Thoracic aorta (tissue), 2 donors: ENCODE measurements around the gene FHDC1. TPM values are rescaled to one million over a fixed set of nuclear protein-coding genes. Genes with fewer than 3 reads are reported as not detected.

Experiments
- ATAC-seq: fragments of 150-250 bp; one replicate; pipeline ENCODE4 v1.8.0; 2017; ENCODE audit warnings: low read depth; ENCODE audit not compliant: insufficient number of reproducible peaks, low FRiP score
- DNase-seq: peaks from one replicate; pipeline ENCODE4 v3.0.0-alpha.2; 2020; ENCODE audit warnings: low spot score
- H3K27ac ChIP-seq, 2 donors: fragments of 200-600 bp; sonication (generic); 1 replicate in 1 of 2; 2 replicates in 1 of 2; pipeline ENCODE4 v1.5.1; 2016; ENCODE audit warnings: mild to moderate bottlenecking in 2 of 2, moderate library complexity in 2 of 2
- H3K27me3 ChIP-seq: fragments of 200-600 bp; sonication (generic); replicated peaks from 2 replicates; pipeline ENCODE4 v1.6.0; 2016; ENCODE audit warnings: mild to moderate bottlenecking; ENCODE audit not compliant: insufficient read depth
- H3K36me3 ChIP-seq: fragments of 200-600 bp; sonication (generic); one replicate; pipeline ENCODE4 v1.5.1; 2016
- H3K4me1 ChIP-seq, 2 donors: fragments of 200-600 bp; sonication (generic); 1 replicate in 1 of 2; 2 replicates in 1 of 2; pipeline versions ENCODE4 v1.5.1 to v1.6.0; 2016; ENCODE audit warnings: low read depth in 2 of 2, mild to moderate bottlenecking in 1 of 2; ENCODE audit not compliant: control insufficient read depth in 1 of 2
- H3K4me3 ChIP-seq: fragments of 200-600 bp; sonication (generic); 2 replicates; pipeline ENCODE4 v1.5.1; 2016; ENCODE audit warnings: mild to moderate bottlenecking
- H3K9me3 ChIP-seq: fragments of 200-600 bp; sonication (generic); 2 replicates; pipeline ENCODE4 v1.5.1; 2016
- CTCF ChIP-seq: fragments of 200-600 bp; sonication (generic); IDR thresholded peaks from one replicate; pipeline ENCODE4 v1.5.1; 2019; ENCODE audit warnings: antibody characterized with exemption
- total RNA-seq, 2 donors: library from RNA; depleted of rRNA; stranded (reverse); fragments of >200 nt; gene quantifications; one replicate each; pipeline versions ENCODE4 v1.1.0 to v1.2.3, GENCODE V29; 2016

Gene FHDC1
- total RNA-seq, 2 donors from 2014 or later: 0.27 to 0.35 TPM

GRCh38 chr4:153023692-153024394 lies 87.7 kb downstream of the FHDC1 start:
- no peaks in the 10 kb centered on the region for H3K9me3 ChIP-seq
- no peak overlapping the region for H3K4me3 ChIP-seq
- no peak overlapping the region for H3K27ac ChIP-seq
- H3K27me3 ChIP-seq: no peaks in the 10 kb centered on the region
- ATAC-seq (no peak), DNase-seq (no peak)
- TF ChIP-seq CTCF: no peak
- no peaks in the 10 kb centered on the region for H3K4me1 ChIP-seq
- no peaks in the 10 kb centered on the region for H3K36me3 ChIP-seq

- no peaks in the 10 kb centered on the region for H3K36me3 ChIP-seq
- no peaks in the 10 kb centered on the region for H3K27me3 ChIP-seq
- no peaks in the 10 kb centered on the region for H3K4me1 ChIP-seq
- ATAC-seq: no peak
- H3K9me3 ChIP-seq: peaks cover 2% of the 10 kb centered on the region
- TF ChIP-seq CTCF: no peak
- no peak overlapping the region for H3K4me3 ChIP-seq
- no peak overlapping the region for H3K27ac ChIP-seq
- no peak for DNase-seq
Measured at GRCh38 chr4:153024466-153024865, 88.3 kb downstream of the FHDC1 start.

GRCh38 chr4:153025406-153025805 lies 89.3 kb downstream of the FHDC1 start:
- Histone ChIP-seq H3K36me3 (no peaks in the 10 kb centered on the region), H3K4me3 (no peak overlapping the region), H3K27ac (no peak overlapping the region), H3K27me3 (no peaks in the 10 kb centered on the region), H3K4me1 (no peaks in the 10 kb centered on the region), H3K9me3 (peaks cover 4% of the 10 kb centered on the region)
- TF ChIP-seq CTCF: no peak
- no peak for ATAC-seq
- DNase-seq: no peak

- no peak for TF ChIP-seq CTCF
- H3K27ac ChIP-seq: no peak overlapping the region
- no peaks in the 10 kb centered on the region for H3K4me1 ChIP-seq
- ATAC-seq (no peak), DNase-seq (no peak)
- H3K27me3 ChIP-seq: no peaks in the 10 kb centered on the region
- peaks cover 4% of the 10 kb centered on the region for H3K9me3 ChIP-seq
- H3K4me3 ChIP-seq: no peak overlapping the region
- no peaks in the 10 kb centered on the region for H3K36me3 ChIP-seq
Measured at GRCh38 chr4:153026591-153027346, 90.6 kb downstream of the FHDC1 start.

GRCh38 chr4:153027866-153028265 lies 91.7 kb downstream of the FHDC1 start:
- Histone ChIP-seq H3K4me1 (no peaks in the 10 kb centered on the region), H3K36me3 (no peaks in the 10 kb centered on the region), H3K27ac (no peak overlapping the region), H3K9me3 (peaks cover 4% of the 10 kb centered on the region), H3K27me3 (no peaks in the 10 kb centered on the region), H3K4me3 (no peak overlapping the region)
- TF ChIP-seq CTCF: no peak
- DNase-seq (no peak), ATAC-seq (no peak)
